ENCODE results near the gene SIN3A.

The SIN3A gene

GRCh38 chr15:75359537-75360250 is 91.8 kb downstream of the SIN3A start:
- FAIRE-seq: no peak
- no peak for DNase-seq (ENCODE audit: insufficient read length)
- no peak for TF ChIP-seq TAF1 (IDR thresholded peaks at IDR 0.05; ENCODE audit: borderline replicate concordance, low read depth, low read length)
- TF ChIP-seq POLR2AphosphoS5 (IDR thresholded peaks at IDR 0.05; ENCODE audit: low read depth, low read length): no peak; the same call in none of the 2 replicates
- TF ChIP-seq POLR2A (IDR thresholded peaks at IDR 0.05; ENCODE audit: low read depth, low read length): no peak

DNA sequence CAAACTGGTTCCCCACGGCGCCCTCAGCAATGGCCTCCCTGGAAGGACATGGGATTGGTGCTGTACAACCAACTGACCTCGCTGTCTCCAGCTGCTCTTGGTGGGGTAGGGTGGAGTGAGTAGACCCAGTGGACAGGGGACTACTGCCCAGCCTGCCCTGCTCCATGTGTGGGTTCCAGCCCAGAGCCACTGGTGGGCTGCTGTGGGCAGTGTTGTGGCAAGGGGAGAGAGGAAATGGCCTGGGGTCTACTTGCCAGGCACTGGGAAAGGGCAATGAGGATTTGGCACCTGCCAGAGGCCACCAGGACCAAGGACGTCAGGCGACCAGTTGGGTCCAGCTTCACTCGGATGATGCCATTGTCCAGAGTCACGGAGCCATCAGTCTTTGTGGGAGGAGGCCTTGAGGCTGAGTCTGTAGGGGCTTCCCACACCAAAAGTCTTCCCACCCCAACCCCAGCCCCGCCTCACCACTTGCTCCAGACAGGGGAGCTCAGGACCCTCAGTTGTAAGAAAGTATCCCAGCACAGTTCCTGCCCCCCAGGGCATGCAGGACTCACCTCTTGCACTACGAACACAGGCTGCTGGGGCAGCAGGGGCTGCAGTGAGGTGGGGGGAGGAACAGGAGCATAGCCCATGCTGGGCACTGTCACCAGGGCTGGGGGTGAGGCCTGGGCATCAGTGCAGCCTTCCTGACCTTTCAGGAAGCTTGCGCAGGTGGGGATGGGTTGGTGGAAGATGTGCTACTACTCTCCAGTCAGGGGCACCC is 92.5 kb downstream of the SIN3A start:
- no peak for TF ChIP-seq POLR2A (IDR thresholded peaks at IDR 0.05; ENCODE audit: low read depth, low read length)
- TF ChIP-seq TAF1 (IDR thresholded peaks at IDR 0.05; ENCODE audit: borderline replicate concordance, low read depth, low read length): no peak
- TF ChIP-seq POLR2AphosphoS5 (IDR thresholded peaks at IDR 0.05; ENCODE audit: low read depth, low read length): no peak
- no peak for DNase-seq (ENCODE audit: insufficient read length)
- no peak for FAIRE-seq

DNA sequence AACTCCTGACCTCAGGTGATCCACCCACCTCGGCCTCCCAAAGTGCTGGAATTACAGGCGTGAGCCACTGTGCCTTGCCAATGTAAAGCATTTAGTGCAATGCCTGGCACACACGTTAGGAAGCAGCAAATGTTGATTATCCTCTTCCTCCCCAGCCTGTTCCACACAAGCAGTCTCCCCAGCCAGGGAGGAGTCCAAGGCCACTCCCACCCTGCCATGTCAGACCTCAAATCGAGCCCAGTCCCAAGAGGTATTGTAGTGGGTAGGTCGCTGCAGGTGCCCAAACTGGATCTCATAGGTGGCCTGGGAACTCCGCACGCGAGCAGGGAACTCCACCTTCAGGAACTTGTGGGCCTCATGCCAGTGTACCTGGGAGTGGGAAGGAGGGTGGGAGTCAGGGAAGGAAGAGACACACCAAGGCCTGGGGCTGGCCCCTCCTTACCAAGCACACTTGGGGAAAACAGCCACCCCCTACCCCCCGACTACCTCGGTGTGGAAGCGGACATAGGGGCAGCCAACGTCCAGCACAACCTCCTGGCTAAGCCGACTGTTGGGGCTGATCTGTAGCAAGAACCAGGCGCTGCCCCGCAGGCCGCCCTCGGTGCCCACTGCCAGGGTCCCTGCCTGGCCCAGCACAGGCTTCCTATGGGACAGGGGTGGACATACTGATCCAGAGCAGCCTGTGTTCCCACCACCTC is 93.4 kb downstream of the SIN3A start:
- no peak for FAIRE-seq

DNA sequence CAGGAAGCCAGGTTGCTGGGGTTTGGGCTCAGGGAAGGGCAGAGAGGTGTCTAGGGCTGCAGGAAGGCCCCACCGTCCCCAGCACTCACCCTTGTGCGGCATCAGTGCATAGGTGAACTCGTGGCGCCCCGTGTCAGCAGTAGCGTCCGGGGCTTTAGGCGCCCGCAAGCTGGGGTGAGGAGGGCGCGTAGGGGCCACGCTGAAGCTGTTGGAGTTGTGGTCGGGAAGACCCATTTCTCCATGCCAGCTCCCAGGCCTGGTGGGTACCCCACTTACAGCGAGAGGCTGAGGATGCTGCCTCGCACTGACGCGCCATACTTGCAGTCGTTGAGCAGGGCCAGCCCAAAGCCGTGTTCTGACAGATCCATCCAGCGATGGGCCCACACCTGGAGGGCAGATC is 95.0 kb downstream of the SIN3A start:
- TF ChIP-seq POLR2A (IDR thresholded peaks at IDR 0.05; ENCODE audit: low read depth, low read length): no peak
- no peak for TF ChIP-seq TAF1 (IDR thresholded peaks at IDR 0.05; ENCODE audit: borderline replicate concordance, low read depth, low read length)
- TF ChIP-seq POLR2AphosphoS5 (IDR thresholded peaks at IDR 0.05; ENCODE audit: low read depth, low read length): no peak
- no peak for FAIRE-seq
- DNase-seq (ENCODE audit: insufficient read length): no peak

More for the DNA sequence above, 93.4 kb downstream of the SIN3A start:
- DNase-seq (ENCODE audit: insufficient read length): no peak
- TF ChIP-seq TAF1 (IDR thresholded peaks at IDR 0.05; ENCODE audit: borderline replicate concordance, low read depth, low read length): no peak
- no peak for TF ChIP-seq POLR2AphosphoS5 (IDR thresholded peaks at IDR 0.05; ENCODE audit: low read depth, low read length)
- no peak for TF ChIP-seq POLR2A (IDR thresholded peaks at IDR 0.05; ENCODE audit: low read depth, low read length)

GRCh38 chr15:75356006-75356405 is 95.5 kb downstream of the SIN3A start:
- TF ChIP-seq TAF1 (IDR thresholded peaks at IDR 0.05; ENCODE audit: borderline replicate concordance, low read depth, low read length) (no peak), POLR2A (IDR thresholded peaks at IDR 0.05; ENCODE audit: low read depth, low read length) (no peak), POLR2AphosphoS5 (IDR thresholded peaks at IDR 0.05; ENCODE audit: low read depth, low read length) (no peak)
- DNase-seq (ENCODE audit: insufficient read length): no peak
- no peak for FAIRE-seq

- DNase-seq (ENCODE audit: insufficient read length) (no peak), FAIRE-seq (no peak)
- no peak for TF ChIP-seq POLR2AphosphoS5 (IDR thresholded peaks at IDR 0.05; ENCODE audit: low read depth, low read length)
- TF ChIP-seq TAF1 (IDR thresholded peaks at IDR 0.05; ENCODE audit: borderline replicate concordance, low read depth, low read length): no peak
- no peak for TF ChIP-seq POLR2A (IDR thresholded peaks at IDR 0.05; ENCODE audit: low read depth, low read length)
Measured at GRCh38 chr15:75355369-75355768, 96.1 kb downstream of the SIN3A start.

DNA sequence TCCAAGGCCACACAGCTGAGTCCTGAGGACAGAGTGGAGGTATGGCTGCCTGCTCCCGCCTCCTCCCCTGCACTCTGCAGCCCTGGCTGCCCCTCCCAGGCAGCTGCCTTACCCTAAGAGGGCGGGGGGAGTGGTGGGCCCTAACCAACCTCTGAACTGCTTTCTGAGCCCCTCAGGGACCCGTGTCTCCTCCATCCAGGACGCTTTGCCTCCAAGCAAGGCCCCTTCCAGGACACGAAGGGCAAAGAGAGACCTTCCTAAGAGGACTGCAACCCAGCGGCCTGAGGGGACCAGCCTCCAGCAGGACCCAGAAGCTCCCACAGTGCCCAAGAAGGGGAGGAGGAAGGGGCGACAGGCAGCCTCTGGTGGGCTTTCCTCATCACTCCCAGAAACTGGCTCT is 97.0 kb downstream of the SIN3A start:
- TF ChIP-seq TAF1 (IDR thresholded peaks at IDR 0.05; ENCODE audit: borderline replicate concordance, low read depth, low read length) (no peak), POLR2AphosphoS5 (IDR thresholded peaks at IDR 0.05; ENCODE audit: low read depth, low read length) (no peak), POLR2A (IDR thresholded peaks at IDR 0.05; ENCODE audit: low read depth, low read length) (no peak; the same call in 1 of the 2 replicates)
- FAIRE-seq (no peak), DNase-seq (ENCODE audit: insufficient read length) (no peak)

DNA sequence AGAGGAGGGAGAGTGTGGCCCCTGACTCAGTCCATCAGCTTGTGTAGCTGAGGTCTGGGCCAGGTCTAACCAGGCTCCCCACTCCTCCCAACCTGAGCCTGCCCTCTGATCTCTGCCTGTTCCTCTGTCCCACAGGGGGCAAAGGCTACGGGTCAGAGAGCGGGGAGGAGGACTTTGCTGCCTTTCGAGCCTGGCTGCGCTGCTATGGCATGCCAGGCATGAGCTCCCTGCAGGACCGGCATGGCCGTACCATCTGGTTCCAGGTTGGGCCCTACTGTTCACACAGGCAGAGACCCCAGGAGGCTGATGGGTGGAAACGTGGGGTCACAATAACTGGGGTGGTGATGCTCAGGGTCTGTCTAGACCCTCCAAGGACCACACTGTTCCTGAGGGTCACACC is 97.9 kb downstream of the SIN3A start:
- FAIRE-seq (no peak), DNase-seq (ENCODE audit: insufficient read length) (peak; percentile 25)
- TF ChIP-seq POLR2AphosphoS5 (IDR thresholded peaks at IDR 0.05; ENCODE audit: low read depth, low read length) (no peak; the same call in none of the 2 replicates), TAF1 (IDR thresholded peaks at IDR 0.05; ENCODE audit: borderline replicate concordance, low read depth, low read length) (no peak), POLR2A (IDR thresholded peaks at IDR 0.05; ENCODE audit: low read depth, low read length) (no peak)

- TF ChIP-seq TAF1 (IDR thresholded peaks at IDR 0.05; ENCODE audit: borderline replicate concordance, low read depth, low read length) (no peak), POLR2A (IDR thresholded peaks at IDR 0.05; ENCODE audit: low read depth, low read length) (no peak), POLR2AphosphoS5 (IDR thresholded peaks at IDR 0.05; ENCODE audit: low read depth, low read length) (no peak)
- DNase-seq (ENCODE audit: insufficient read length) (no peak), FAIRE-seq (no peak)
Measured at GRCh38 chr15:75352186-75353080, 99.1 kb downstream of the SIN3A start.

DNA sequence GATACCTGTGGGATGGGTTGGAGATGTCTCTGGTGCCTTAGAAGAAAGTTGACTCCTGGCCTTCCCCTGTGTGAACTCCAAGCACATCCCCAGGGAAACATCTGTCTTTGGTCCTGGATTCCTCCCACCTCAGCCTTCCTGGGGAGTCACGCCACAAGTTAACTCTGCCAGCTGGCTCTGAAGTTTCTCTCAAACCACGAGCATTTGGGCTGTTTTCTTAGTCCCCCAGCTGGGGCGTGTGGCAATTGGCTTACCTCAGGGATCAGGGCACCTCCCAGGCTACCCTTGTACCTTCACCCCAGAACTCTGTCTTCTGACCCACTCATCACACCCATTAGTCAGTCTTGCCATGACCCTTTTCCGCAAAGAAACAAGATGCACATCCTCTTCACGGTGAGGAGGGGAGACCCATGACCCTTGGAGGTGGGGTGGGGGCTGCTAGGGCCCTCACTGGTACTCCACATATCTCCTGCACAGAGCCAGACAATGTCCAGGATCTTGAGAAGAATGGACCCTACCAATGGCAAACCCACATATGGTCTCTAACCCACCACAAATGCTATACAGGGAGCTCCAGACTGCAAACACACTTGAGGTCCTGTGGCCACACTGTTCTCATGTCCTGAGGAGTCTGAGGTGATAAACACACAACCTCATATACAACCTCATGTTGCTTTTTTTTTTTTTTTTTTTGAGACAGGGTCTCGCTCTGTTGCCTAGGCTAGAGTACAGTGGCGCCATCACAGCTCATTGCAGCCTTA is 100.7 kb downstream of the SIN3A start:
- TF ChIP-seq POLR2AphosphoS5 (IDR thresholded peaks at IDR 0.05; ENCODE audit: low read depth, low read length): no peak
- TF ChIP-seq POLR2A (IDR thresholded peaks at IDR 0.05; ENCODE audit: low read depth, low read length): 0 out of 2 replicates have a peak, but pooled peaks have one; percentile 30
- no peak for DNase-seq (ENCODE audit: insufficient read length)
- FAIRE-seq: no peak
